Mammary epithelial cell (primary cell): ENCODE results near the gene PI3.

ENCODE experiments used
- EZH2 ChIP-seq: IDR thresholded peaks from 2 replicates; pipeline ENCODE4 v1.6.1; 2012; ENCODE audit warnings: low read length, inconsistent platforms, borderline replicate concordance
- TF ChIP-seq, protein P1 (sequence below), 2 donors: IDR thresholded peaks in 1 of 2; conservative IDR thresholded peaks in 1 of 2; 2 replicates each; pipeline ENCODE4 v1.5.1; 2011 to 2012; ENCODE audit warnings: inconsistent platforms in 2 of 2, low read length in 2 of 2, mild to moderate bottlenecking in 2 of 2, control low read depth in 1 of 2, low read depth in 1 of 2; ENCODE audit not compliant: insufficient read depth in 1 of 2; ENCODE audit errors: extremely low read depth in 1 of 2

DNA sequence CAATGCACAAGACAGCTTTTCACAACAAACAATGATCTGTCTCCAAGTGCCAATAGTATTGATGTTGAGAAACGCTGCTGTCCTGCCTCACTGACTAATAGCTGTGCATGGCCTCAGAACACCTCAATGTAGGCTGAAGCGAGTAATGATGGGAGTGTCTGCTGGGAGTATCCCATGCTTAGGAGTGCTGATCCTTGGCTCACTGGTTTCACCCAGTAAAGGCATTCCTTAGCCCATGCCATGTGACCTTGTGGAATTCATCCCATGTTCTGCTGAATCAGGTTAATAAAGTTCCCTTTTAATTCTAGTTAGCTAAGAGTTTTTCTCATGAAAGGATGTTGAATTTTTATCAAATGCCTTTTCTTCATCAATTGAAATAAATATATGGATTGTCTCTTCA is 46.6 kb upstream of the PI3 start:
- TF ChIP-seq, protein P1, sequence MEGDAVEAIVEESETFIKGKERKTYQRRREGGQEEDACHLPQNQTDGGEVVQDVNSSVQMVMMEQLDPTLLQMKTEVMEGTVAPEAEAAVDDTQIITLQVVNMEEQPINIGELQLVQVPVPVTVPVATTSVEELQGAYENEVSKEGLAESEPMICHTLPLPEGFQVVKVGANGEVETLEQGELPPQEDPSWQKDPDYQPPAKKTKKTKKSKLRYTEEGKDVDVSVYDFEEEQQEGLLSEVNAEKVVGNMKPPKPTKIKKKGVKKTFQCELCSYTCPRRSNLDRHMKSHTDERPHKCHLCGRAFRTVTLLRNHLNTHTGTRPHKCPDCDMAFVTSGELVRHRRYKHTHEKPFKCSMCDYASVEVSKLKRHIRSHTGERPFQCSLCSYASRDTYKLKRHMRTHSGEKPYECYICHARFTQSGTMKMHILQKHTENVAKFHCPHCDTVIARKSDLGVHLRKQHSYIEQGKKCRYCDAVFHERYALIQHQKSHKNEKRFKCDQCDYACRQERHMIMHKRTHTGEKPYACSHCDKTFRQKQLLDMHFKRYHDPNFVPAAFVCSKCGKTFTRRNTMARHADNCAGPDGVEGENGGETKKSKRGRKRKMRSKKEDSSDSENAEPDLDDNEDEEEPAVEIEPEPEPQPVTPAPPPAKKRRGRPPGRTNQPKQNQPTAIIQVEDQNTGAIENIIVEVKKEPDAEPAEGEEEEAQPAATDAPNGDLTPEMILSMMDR (conservative IDR thresholded peaks at IDR 0.05 in 1 of 2, IDR thresholded peaks at IDR 0.05 in 1 of 2; ENCODE audit: extremely low read depth in 1 of 2, insufficient read depth in 1 of 2, low read depth in 1 of 2, low read length in 2 of 2) = no peak
- no peak for TF ChIP-seq EZH2
